Ishikawa (cell line): ENCODE measurements around the gene PRKCZ.

ENCODE experiments used
- EP300 ChIP-seq: IDR thresholded peaks from 2 replicates; pipeline ENCODE4 v1.6.1; 2012; ENCODE audit warnings: borderline replicate concordance
- REST ChIP-seq: IDR thresholded peaks from 2 replicates; pipeline ENCODE4 v1.6.1; 2012; ENCODE audit warnings: low read depth, mild to moderate bottlenecking
- USF1 ChIP-seq: IDR thresholded peaks from 2 replicates; pipeline ENCODE4 v1.6.1; 2012
- YY1 ChIP-seq: IDR thresholded peaks from 2 replicates; pipeline ENCODE4 v1.6.1; 2012; ENCODE audit warnings: low read depth

- TF ChIP-seq USF1: no peak
- TF ChIP-seq YY1: no peak
- TF ChIP-seq REST: no peak
- no peak for TF ChIP-seq EP300
Measured at GRCh38 chr1:2163205-2163604, 113.0 kb downstream of the PRKCZ start.
